CD4-positive, alpha-beta T cell treated with Interleukin-10 for 1 hour (primary cell): Measurements from ENCODE around the gene NEB.

ENCODE experiments used
- DNase-seq: peaks from one replicate; pipeline ENCODE4 v3.0.0-alpha.2; 2020

Gene NEB, protein sequence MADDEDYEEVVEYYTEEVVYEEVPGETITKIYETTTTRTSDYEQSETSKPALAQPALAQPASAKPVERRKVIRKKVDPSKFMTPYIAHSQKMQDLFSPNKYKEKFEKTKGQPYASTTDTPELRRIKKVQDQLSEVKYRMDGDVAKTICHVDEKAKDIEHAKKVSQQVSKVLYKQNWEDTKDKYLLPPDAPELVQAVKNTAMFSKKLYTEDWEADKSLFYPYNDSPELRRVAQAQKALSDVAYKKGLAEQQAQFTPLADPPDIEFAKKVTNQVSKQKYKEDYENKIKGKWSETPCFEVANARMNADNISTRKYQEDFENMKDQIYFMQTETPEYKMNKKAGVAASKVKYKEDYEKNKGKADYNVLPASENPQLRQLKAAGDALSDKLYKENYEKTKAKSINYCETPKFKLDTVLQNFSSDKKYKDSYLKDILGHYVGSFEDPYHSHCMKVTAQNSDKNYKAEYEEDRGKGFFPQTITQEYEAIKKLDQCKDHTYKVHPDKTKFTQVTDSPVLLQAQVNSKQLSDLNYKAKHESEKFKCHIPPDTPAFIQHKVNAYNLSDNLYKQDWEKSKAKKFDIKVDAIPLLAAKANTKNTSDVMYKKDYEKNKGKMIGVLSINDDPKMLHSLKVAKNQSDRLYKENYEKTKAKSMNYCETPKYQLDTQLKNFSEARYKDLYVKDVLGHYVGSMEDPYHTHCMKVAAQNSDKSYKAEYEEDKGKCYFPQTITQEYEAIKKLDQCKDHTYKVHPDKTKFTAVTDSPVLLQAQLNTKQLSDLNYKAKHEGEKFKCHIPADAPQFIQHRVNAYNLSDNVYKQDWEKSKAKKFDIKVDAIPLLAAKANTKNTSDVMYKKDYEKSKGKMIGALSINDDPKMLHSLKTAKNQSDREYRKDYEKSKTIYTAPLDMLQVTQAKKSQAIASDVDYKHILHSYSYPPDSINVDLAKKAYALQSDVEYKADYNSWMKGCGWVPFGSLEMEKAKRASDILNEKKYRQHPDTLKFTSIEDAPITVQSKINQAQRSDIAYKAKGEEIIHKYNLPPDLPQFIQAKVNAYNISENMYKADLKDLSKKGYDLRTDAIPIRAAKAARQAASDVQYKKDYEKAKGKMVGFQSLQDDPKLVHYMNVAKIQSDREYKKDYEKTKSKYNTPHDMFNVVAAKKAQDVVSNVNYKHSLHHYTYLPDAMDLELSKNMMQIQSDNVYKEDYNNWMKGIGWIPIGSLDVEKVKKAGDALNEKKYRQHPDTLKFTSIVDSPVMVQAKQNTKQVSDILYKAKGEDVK (N-terminal part only)

DNA sequence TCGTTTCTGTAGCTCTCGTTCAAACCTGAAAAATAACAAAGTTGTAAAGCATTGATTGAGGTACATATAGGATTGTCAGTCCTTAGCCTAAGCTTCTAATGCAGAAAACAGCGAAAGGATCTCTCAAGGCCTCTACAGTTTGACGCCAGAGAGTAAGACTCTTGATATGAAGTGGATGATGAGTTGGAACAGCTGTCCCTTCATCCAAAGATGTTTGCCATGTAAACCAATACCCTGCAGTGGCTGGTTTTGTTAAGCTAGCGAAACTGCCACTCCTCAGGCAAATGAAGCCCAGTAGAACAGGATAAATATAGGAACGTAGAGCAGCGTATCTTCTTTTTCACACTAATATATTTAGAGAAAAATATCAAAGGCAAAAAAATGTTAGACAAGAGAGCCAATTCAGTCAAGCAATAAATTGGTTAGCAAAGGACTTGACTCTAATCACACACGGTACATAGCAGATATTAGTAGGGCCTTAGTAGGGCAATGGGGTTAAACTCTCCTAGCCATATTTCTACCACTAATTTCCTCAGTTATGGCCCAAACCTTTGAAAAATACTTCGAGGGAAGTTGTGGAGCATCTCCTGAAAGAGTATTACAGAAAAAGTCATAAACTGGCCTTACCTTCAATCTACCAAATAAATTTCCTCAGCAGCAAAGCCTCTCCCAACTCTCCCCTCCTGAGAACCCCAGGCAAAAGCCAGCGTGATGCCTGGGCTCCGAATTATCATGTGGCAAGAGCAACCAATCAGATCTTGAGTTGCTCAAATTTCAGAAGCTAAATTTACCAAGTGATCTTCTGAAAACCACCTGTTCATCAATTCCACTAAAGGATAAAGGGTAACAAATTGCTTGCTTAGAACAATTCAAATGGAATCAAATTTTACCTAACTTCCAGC, at the start of gene NEB:
TSS of gene NEB (minus strand) at position 706 of the 902 bp plus-strand sequence. CDS start 1,320 bp downstream, outside the sequence.
- no peak for DNase-seq

DNA sequence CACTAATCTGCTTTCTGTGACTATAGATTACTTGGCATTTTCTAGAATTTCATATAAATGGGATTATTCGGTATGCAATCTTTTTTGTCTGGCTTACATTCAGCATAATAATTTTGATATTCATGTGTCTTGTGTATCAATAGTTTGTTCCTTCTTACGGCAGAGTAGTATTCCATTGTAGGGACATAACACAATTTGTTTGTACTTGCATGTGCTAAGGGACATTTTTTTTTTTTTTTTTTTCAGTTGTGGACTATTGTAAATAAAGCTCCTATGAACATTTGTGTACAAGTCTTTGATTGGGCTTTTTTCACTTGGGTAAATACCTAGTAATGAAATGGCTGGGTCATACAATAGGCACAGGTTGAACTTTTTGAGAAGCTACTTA, 48.9 kb upstream of the NEB start:
- no peak for DNase-seq

DNA sequence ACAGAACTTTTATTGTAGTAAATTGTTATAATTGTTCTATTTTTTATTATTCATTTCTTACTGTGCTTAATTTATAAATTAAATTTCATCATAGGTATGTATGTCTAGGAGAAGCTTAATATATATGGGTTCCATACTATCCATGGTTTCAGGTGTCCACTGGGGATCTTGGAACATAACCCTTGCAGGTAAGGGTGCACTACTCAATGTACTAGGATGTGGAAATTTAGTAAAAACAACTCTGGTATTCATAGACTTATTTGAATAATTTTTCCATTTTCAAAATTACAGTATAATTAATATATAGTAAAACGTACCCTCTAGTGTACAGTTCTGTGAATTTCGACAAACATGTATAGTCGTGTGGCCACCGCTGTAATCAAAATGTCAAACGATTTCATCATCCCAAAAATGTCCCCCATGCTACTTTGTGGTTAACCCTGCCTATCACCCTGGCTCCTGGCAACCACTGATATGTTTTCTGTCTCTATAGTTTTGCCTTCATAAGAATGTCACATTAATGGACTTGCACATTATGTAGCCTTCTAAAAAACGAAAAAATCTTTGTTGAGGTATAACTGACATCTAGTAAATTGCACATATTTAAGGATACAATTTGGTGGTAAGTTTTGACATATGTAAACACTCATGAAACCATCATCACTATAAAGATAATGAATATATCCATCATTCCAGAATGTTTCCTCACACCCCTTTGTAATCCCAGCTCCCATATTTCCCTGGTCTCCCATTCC, 48.3 kb upstream of the NEB start:
- no peak for DNase-seq

DNA sequence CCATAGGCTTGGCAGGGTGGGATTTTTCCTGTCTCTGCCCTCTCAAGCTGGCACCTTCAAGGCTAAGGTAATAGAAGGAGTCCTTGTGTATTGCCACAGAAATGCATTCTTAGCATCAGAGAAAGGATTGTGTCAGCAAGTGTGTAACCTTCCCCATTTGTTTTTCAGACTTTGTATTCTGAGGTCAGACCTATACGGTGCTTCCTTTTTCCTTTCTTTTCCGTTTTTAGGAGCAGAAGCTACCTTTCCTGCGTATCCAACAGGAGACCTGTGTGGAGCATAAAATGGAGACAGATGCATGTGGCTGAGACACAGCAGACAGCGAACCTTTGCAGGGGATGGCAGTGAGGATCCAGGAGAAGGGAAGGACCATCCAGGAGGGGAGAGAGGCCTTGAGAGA, 47.4 kb upstream of the NEB start:
- no peak for DNase-seq

DNA sequence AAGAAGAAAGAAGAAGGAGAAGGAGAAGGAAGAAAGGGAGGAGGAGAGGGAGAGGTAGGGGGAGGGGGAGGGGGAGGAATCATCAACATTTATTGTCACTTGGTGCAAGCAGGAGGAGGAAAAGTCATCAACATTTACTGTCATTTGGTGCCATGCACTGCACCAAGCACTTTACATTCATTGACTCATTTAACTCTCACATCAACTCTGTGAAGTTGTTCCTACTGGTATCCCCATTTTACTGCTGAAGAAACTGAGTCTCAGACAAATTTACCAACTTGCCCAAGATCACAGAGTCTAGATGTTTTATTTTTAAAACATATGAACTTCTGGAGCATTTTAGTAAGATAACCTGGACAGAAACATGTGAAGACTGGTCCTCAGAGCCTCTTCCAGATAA, 46.7 kb upstream of the NEB start:
- DNase-seq = no peak

DNA sequence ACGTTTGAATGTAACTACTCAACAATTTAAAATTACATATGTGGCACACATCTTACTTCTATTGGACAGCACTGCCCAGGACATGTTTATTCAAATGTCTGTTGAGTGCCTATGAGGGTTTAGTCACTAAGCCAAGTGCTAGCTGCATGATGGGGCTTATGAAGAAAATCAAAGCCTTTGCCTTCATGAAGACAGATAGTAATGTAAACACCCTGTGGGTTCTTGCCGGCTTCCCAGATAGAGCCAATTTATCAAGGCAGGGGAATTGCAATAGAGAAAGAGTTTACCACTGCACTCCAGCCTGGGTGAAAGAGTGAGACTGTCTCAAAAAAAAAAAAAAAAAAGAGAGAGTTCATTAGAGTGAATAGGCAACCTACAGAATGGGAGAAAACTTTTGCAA, 43.7 kb upstream of the NEB start:
- DNase-seq = no peak

DNA sequence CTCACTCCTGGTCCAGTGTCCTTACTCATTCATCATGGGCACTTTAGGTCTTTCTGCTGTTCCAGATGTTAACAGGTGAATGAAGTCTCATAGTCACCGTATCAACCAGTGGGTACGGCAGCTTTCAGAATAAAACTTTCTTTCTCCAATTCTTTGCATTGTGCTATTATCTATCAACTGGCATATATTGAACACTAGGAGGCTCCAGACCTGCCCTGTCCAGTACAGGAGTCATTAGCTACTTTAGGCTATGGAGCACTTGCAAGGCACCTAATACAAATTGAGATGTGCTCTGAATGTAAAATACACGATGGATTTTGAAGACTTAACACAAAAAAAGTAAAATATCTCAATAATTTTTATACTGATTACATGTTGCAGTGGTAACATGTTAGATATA, 43.2 kb upstream of the NEB start:
- no peak for DNase-seq

DNA sequence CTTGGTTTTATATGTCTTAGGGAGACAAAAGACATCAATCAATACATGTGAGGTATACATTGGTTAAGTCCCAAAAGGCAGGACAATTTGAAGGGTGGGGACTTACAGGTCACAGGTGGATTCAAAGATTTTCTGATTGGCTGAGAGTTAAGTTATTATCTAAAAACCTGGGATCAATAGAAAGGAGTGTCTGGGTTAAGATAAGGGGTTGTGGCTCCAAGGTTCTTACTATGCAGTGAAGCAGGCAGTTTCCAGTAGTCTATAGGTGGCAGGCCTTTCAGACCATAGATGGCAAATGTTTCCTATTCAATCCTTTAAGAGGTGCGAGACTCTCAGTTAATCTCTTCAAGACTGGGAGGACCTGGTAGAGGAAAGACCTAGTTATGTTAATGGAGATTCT, 42.1 kb upstream of the NEB start:
- no peak for DNase-seq

DNA sequence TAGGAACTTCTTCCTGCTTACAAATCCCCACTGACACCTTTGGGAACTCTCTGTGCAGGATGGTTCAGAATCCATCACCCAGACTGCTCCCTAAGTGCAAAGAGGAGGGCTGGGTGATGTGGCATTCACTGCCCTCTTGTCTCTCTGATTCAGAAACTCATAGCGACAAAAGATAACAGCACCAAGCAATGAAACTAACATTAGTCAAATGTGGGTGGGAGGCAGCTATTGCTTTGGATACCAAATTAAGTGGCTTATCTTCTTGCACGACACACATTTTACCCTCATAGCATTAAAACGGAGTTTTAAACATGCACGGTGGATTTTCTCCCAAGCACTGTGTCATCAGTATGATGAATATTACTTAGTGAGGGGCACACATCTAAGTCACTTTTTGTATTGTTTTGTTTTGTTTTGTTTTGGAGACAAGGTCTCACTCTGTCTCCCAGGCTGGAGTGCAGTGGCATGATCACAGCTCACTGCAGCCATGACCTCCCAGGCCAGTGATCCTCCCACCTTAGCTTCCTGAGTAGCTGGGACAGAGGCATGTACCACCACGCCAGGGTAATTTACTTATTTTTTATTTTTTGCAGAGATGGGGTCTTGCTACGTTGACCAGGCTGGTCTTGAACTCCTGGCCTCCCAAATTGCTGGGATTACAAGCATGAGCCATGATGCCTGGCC, 40.9 kb upstream of the NEB start:
- no peak for DNase-seq

DNA sequence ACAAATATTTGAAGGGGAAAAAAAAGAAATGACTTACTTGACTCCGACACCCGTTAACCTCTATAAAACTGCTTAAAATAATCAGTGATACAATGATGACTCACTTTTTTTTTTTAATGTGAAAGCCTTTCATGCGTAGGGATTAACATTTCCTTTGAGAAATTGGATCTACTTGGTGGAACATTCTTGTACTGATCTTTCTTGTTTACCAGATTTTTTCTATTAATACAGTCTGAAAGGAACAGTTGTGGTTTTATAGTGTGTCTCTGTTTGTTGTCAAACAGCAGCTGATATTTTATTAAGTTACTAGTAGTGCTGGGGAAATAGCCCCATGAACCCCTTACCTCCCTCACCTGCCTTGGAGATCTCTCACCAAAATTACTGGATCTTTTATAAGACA, 40.2 kb upstream of the NEB start:
- DNase-seq = no peak

DNA sequence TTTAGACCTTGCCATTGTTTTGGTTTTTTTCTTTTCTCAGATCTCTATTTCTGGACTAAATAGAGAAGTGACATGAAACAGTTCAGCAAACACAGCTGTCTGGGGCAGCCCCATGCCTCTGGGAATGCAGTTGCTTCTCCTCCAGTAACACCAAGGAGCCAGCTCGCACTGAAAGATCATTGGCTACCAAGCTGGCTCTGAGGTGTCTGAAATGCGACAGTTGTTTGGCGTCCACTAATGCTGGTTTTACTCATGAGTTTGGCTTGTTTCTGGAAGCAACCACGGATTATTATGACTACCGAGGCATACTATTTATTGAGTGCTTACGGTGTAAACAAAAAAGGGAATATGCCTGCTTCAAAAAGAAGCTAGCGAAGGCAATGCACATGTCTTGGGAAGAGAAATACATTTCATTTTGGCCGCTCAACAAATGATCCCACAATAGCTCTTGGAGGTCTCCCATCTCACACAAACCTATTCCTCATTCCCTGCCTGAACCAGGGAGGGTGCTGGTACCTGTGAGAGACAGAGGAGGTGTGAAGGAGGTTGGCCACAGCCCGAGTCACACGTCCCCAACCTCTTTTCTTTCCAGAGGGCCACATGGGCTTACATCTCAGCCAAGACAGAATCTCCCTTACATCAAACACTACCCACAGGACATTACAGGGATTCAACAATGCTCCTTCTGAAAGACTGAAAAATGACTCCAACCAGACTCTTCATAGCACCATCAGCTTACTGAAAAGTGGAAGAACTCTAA, 37.5 kb upstream of the NEB start:
- DNase-seq = no peak

DNA sequence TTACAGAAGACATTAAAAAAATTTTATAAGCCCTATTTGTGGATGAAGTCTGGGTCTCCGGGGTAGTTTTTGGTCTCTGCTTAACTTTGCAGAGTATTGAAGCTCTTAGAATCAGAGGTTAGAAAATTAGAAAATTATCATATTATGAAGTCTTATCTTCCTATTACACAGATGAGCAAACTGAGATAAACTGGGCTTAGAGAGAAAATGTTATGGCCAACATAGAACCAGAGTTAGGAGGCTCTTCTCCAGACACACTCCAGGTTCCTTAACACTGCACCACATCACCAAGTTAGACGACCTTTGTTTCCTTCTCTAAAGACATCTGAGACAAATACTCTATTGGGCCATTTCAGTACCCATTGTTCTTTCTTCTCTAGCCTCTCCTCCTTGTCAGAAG, 36.7 kb upstream of the NEB start:
- no peak for DNase-seq

DNA sequence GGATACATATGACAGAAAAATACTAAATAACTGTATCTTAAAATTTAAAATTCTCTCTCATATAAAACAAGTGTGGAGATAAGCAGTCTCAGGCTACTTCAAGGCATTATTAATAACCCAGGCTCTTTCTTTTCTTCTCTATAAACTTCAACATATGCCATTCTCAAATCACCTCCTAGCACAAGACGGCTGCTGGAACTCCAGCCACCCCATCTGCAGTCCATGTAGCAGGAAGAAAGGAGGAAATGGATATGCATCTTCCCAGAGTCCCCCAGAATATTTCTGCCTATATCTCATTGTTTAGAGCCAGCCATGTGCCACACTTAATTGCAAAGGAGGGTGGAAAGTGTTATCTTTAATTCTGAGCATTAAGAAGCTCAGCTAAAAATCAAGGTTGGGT, 35.3 kb upstream of the NEB start:
- DNase-seq = no peak

DNA sequence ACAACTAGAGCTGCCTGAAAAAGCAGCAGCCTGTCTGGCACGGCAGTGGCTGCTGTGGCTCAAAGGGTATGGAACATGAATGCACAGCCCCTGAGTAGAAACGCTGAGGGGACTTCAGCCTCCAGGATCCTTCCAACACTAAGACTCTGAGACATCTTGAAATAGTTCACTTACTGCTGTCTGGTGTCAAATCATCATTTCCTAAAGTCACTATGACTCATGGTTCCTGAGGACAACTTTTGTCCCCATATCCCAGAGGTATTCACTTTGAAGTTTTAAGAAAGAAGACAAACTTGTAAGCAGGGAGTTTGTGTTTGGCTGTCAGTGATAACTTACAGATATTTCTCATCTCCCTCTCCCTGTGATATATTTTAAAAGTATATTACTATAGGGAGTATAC, 33.3 kb upstream of the NEB start:
- DNase-seq = no peak

DNA sequence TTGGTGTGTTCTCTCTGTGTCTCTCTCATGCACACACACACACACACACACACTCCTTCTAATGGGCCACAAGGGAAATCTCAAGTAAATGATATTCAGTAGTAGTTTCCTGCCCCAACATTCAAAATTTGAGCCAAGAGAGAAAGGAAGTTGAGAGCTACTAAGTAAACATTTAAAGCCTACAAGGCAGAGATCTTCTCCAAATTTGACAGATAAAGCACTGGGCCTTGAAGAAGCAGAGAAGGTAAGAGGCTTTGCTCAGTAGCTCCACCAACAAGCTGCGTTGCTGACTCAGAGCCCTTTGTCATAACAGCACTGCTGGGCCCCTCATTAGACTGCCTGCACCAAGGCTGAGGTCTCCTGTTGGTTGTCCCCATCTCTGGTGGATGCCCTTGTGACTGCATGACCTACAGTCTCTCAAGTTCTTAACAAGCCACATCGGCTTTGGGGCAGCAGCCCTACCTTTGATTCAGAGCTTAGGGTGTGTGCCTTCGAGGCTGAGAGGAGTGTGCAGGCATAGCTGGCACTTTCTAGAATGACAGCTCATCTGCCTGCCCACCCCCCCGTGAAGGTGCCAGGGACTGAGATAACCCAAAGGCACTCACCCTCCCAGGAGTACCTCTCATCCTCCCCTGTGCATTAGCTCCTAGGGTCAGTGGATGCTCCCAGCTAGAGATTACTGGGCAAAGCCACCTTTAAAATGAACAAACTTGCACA, 32.3 kb upstream of the NEB start:
- no peak for DNase-seq

DNA sequence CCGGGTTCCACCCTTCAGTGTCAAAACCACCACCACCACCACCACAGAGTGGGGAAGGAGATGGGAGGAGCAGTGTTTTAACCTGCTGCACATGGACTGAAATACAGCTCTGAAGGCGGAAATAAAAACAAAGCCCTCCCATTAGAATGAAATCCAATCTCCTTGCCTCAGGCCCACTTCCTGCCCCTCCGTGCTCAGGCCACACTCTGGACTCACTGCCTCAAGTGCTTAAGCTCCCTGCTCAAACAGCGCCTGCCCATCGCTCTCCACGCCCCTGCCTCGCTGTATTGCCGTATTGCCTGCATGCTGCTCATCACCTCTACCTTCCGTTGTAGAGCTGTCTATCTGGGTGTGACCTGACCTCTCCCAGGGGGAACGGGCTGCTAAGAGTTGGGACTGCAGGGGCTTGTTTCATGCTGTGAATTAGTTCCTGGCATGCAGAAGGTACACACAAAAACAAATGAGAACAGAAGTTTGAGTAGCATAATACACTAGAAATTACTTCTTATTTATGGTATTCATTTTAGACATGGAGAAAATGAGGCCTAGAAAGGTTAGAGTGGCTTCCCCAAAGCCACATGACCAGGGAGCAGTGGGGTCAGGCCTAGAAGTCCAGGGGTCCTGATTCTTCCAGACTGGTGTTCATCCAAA, 31.6 kb upstream of the NEB start:
- DNase-seq = no peak

DNA sequence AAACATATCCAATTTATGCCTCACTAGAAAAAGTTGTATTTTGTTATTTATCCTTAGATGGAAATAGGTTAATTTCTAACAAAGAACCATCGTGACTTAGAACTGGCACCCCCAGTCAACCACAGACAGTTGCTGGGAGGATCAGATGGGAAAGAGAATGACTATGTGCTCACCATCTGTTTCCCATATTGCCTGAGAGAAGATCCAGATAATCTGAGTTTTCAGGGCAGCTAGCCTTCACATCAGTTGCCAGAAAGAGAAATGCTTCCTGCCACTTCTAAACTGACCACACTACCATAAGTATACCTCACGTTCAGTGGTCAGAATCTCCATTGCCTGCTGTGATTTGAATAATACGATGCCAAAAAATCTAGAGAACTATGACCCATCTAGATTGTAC, 28.4 kb upstream of the NEB start:
- DNase-seq = no peak

DNA sequence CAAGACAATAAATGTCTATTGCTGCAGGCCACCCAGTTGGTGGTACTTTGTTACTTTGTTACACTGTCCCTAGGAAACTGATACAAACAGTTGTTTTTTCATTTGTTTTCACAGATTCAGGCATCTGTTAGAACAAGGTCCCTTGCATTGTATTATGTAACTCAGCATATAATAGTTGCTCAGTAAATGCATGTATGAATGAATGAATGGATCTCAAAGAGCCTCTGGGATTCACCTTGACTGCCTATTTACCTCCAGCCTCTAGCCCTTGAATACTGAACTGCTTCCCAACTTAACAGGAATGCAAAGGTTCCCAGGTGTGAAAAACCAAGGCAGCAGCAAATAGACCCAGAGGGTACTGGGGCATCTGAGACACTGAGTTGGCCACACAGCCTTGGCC, 27.4 kb upstream of the NEB start:
- DNase-seq = no peak

DNA sequence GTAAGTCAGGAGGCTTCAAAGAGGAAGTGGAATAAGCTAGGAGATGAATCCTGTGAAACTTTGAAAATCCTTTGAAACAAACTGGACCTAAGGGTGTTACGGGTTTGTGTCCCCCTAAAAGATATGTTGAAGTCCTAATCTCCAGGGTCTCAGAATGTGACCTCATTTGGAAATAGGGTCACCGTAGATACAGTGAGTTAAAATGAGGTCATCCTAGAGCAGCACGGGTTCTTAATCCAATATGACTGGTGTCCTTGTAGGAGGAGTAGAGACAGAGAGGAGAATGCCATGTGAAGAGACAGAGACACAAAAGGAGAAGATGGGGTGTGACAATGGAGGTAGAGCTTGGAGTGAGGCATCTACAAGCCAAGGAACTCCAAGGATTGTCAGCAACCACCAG, 26.9 kb upstream of the NEB start:
- no peak for DNase-seq
